Fibroblast of the aortic adventitia (primary cell): ENCODE data around the gene RNF25. TPM values are rescaled to one million over a fixed set of nuclear protein-coding genes. Genes with fewer than 3 reads are reported as not detected.

ENCODE experiments used
- DNase-seq: peaks from one replicate; pipeline ENCODE4 v3.0.0-alpha.2; 2010; ENCODE audit warnings: low read depth
- H3K4me3 ChIP-seq: 2 replicates; pipeline ENCODE4 v1.5.1; 2011; ENCODE audit warnings: low read depth, mild to moderate bottlenecking, control low read depth, low read length, moderate library complexity
- total RNA-seq: library from RNA; depleted of rRNA; stranded (reverse); fragments of >200 nt; gene quantifications from 2 replicates; pipeline ENCODE4 v1.2.3, GENCODE V29; 2012; ENCODE audit warnings: low replicate concordance
- TF ChIP-seq, protein P1 (sequence below): IDR thresholded peaks from 2 replicates; pipeline ENCODE4 v1.5.1; 2011; ENCODE audit warnings: mild to moderate bottlenecking, low read length, control low read depth, inconsistent platforms; ENCODE audit not compliant: insufficient read depth

RNF25 gene
- total RNA-seq, 1 donor = 26.2 TPM

DNA sequence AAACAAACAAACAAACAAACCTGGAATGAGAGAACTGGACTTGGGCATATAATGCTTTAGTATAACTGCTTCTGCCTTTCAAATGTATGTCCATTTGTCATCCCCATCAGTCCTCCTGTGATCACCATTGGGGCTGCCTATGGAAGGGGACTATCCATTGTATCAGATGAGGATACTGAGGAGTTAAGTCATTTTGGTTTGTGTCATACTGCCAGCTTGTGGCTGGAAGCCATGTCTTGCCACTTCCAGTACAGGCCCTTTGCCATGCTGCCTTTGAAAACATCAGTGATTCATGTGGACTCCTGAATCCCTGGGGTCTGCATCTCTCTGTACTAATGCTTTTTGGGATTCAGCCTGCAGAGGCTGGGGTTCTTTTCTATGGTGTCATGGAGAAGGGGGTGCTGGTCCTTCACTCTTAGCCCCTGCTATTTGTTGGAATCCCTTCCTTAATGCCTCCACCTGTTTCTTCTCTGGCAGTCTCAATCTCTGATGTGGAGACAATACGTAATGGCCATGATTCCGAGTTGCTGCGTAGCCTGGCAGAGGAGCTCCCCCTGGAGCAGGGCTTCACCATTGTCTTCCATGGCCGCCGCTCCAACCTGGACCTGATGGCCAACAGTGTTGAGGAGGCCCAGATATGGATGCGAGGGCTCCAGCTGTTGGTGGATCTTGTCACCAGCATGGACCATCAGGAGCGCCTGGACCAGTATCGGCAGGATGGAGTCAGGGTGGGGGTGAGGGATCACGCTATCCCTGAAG, 53.5 kb downstream of the RNF25 start:
- TF ChIP-seq, protein P1, sequence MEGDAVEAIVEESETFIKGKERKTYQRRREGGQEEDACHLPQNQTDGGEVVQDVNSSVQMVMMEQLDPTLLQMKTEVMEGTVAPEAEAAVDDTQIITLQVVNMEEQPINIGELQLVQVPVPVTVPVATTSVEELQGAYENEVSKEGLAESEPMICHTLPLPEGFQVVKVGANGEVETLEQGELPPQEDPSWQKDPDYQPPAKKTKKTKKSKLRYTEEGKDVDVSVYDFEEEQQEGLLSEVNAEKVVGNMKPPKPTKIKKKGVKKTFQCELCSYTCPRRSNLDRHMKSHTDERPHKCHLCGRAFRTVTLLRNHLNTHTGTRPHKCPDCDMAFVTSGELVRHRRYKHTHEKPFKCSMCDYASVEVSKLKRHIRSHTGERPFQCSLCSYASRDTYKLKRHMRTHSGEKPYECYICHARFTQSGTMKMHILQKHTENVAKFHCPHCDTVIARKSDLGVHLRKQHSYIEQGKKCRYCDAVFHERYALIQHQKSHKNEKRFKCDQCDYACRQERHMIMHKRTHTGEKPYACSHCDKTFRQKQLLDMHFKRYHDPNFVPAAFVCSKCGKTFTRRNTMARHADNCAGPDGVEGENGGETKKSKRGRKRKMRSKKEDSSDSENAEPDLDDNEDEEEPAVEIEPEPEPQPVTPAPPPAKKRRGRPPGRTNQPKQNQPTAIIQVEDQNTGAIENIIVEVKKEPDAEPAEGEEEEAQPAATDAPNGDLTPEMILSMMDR = no peak
- no peak for DNase-seq
- no peak overlapping the region for H3K4me3 ChIP-seq

DNA sequence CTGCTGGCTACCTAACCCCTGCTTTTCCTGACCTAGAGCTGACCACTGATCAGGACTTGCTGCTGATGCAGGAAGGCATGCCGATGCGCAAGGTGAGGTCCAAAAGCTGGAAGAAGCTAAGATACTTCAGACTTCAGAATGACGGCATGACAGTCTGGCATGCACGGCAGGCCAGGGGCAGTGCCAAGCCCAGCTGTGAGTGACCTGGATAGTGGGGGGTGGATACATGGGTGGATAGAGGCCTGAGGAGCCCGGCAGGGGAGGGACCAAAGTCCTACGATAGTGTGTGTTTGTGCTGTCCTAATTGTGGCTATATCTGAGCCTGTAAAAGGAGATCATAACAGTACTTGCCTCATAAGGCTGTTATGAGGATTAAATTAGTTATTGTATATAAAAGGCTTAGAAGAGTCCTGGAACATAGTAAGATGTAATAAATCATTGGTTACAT, 55.9 kb downstream of the RNF25 start:
- no peak overlapping the region for H3K4me3 ChIP-seq
- TF ChIP-seq, protein P1 = no peak
- no peak for DNase-seq

Other genes starting within 250 kb of the RNF25 start
- 14.8 and 16.1 TPM in 2 replicates for gene USP37, start 103.7 kb downstream of the RNF25 start, total RNA-seq
- gene CNOT9, start 103.2 kb downstream of the RNF25 start, total RNA-seq = 32.9 and 77.0 TPM in 2 replicates
- 1.2 and 6.4 TPM in 2 replicates for gene PLCD4, start 64.1 kb downstream of the RNF25 start, total RNA-seq
- 4.5 and 17.8 TPM in 2 replicates for gene ZNF142, start 12.4 kb downstream of the RNF25 start, total RNA-seq
- 33.3 and 45.3 TPM in 2 replicates for gene BCS1L, start 12.3 kb downstream of the RNF25 start, total RNA-seq
- 31.0 and 65.6 TPM in 2 replicates for gene STK36, start 84 bp upstream of the RNF25 start, total RNA-seq
- gene TTLL4, start 38.8 kb upstream of the RNF25 start, total RNA-seq = 12.4 and 14.2 TPM in 2 replicates
- 10.5 and 42.8 TPM in 2 replicates for gene CYP27A1, start 110.1 kb upstream of the RNF25 start, total RNA-seq
- 0.18 and 0.41 TPM in 2 replicates for gene PRKAG3, start 159.8 kb upstream of the RNF25 start, total RNA-seq
- not detected in 2 replicates for gene WNT6, start 187.8 kb upstream of the RNF25 start, total RNA-seq
- not detected in 2 replicates for gene WNT10A, start 208.8 kb upstream of the RNF25 start, total RNA-seq